ENCODE measurements around the gene C1QB.

The C1QB gene

GRCh38 chr1:22611530-22611947 lies 41.5 kb upstream of the C1QB start:
- no peak overlapping the region for H3K4me3 ChIP-seq
- TF ChIP-seq CTCF (IDR thresholded peaks at IDR 0.05), result no peak
- no peak for DNase-seq
- H3K4me1 ChIP-seq, result no peaks in the 10 kb centered on the region
- H3K27me3 ChIP-seq, result peaks cover 0 to 72% of the 10 kb centered on the region in 2 donors
- no peaks in the 10 kb centered on the region for H3K9me3 ChIP-seq
- no peaks in the 10 kb centered on the region for H3K36me3 ChIP-seq
- intact Hi-C loops (cut with DNase I; ENCODE audit: low total_unique reads), result no loop called here
- no peak overlapping the region for H3K27ac ChIP-seq

- DNase-seq, result no peak
- H3K36me3 ChIP-seq, result no peaks in the 10 kb centered on the region
- H3K27me3 ChIP-seq, result peaks cover 0 to 77% of the 10 kb centered on the region in 2 donors
- no peak for TF ChIP-seq CTCF (IDR thresholded peaks at IDR 0.05)
- no peaks in the 10 kb centered on the region for H3K4me1 ChIP-seq
- H3K9me3 ChIP-seq, result no peaks in the 10 kb centered on the region
- no peak overlapping the region for H3K27ac ChIP-seq
- intact Hi-C loops (cut with DNase I; ENCODE audit: low total_unique reads), result no loop called here
- H3K4me3 ChIP-seq, result no peak overlapping the region
These were observed 40.1 kb upstream of the C1QB start for GRCh38 chr1:22612671-22613571.

- no peaks in the 10 kb centered on the region for H3K9me3 ChIP-seq
- TF ChIP-seq CTCF (IDR thresholded peaks at IDR 0.05), result no peak
- no peak overlapping the region for H3K27ac ChIP-seq
- H3K4me1 ChIP-seq, result no peaks in the 10 kb centered on the region
- intact Hi-C loops (cut with DNase I; ENCODE audit: low total_unique reads), result no loop called here
- no peak for DNase-seq
- H3K27me3 ChIP-seq, result peaks cover 0 to 77% of the 10 kb centered on the region in 2 donors
- no peaks in the 10 kb centered on the region for H3K36me3 ChIP-seq
- no peak overlapping the region for H3K4me3 ChIP-seq
These were observed 39.5 kb upstream of the C1QB start for GRCh38 chr1:22613572-22613918.

- intact Hi-C loops (cut with DNase I; ENCODE audit: low total_unique reads), result no loop called here
- no peak for DNase-seq
- Histone ChIP-seq H3K27me3 (peaks cover 0 to 77% of the 10 kb centered on the region in 2 donors), H3K27ac (no peak overlapping the region), H3K9me3 (no peaks in the 10 kb centered on the region), H3K4me1 (no peaks in the 10 kb centered on the region), H3K36me3 (no peaks in the 10 kb centered on the region), H3K4me3 (no peak overlapping the region)
- TF ChIP-seq CTCF (IDR thresholded peaks at IDR 0.05), result no peak
These were observed 39.1 kb upstream of the C1QB start for GRCh38 chr1:22613951-22614350.

- Histone ChIP-seq H3K9me3 (no peaks in the 10 kb centered on the region), H3K4me3 (no peak overlapping the region), H3K4me1 (no peaks in the 10 kb centered on the region), H3K27ac (no peak overlapping the region), H3K36me3 (no peaks in the 10 kb centered on the region), H3K27me3 (peaks cover 0 to 82% of the 10 kb centered on the region in 2 donors)
- DNase-seq, result no peak
- TF ChIP-seq CTCF (IDR thresholded peaks at IDR 0.05), result no peak
- intact Hi-C loops (cut with DNase I; ENCODE audit: low total_unique reads), result no loop called here
These were observed 37.1 kb upstream of the C1QB start for GRCh38 chr1:22615886-22616285.
